OCI-LY7 (cell line): ENCODE data around the gene ZNF358. TPM values are rescaled to one million over a fixed set of nuclear protein-coding genes. Genes with fewer than 3 reads are reported as not detected.

Experiments
- BruUV-seq: library from RNA; stranded (reverse); fragments of 400-500 nt; replicated peaks from 2 replicates; lab custom pipeline; 2021; lab: Mats Ljungman, UMichigan
- CTCF ChIA-PET: fragments of 300-600 bp; sonication (Branson Sonifier 250); formaldehyde crosslinking; loops from one replicate; lab custom pipeline; 2022; ENCODE audit warnings: antibody characterized with exemption; ENCODE audit not compliant: unreplicated experiment; lab: Charles Lee
- POLR2A ChIA-PET: fragments of 300-600 bp; sonication (Branson Sonifier 250); formaldehyde crosslinking; loops from one replicate; lab custom pipeline; 2022; ENCODE audit warnings: antibody characterized with exemption; lab: Charles Lee
- DNase-seq: peaks from one replicate; pipeline ENCODE4 v3.0.0-alpha.2; 2015; ENCODE audit warnings: low spot score
- H2AFZ ChIP-seq: fragments of 200-600 bp; sonication (generic), shearing (Covaris generic); 2 replicates; pipeline ENCODE4 v1.6.1; 2014; ENCODE audit warnings: mild to moderate bottlenecking, antibody characterized with exemption, low read length, moderate library complexity
- H3K27ac ChIP-seq: fragments of 200-600 bp; sonication (generic); 2 replicates; pipeline ENCODE4 v1.5.1; 2014; ENCODE audit warnings: mixed run types, low read depth, mild to moderate bottlenecking, moderate library complexity, low read length, inconsistent platforms; ENCODE audit not compliant: poor library complexity, severe bottlenecking
- H3K36me3 ChIP-seq: fragments of 200-600 bp; sonication (generic); 2 replicates; pipeline ENCODE4 v1.6.1; 2014; ENCODE audit warnings: mild to moderate bottlenecking, antibody characterized with exemption, low read length, moderate library complexity, mixed read lengths; ENCODE audit not compliant: insufficient read depth
- H3K4me1 ChIP-seq: fragments of 200-600 bp; sonication (generic); 2 replicates; pipeline ENCODE4 v1.5.1; 2014; ENCODE audit warnings: mild to moderate bottlenecking, low read length; ENCODE audit not compliant: insufficient read depth, poor library complexity, severe bottlenecking
- H3K4me2 ChIP-seq: fragments of 200-600 bp; sonication (generic); 2 replicates; pipeline ENCODE4 v1.6.1; 2014; ENCODE audit warnings: mild to moderate bottlenecking, low read length
- H3K4me3 ChIP-seq: fragments of 200-600 bp; sonication (generic); 2 replicates; pipeline ENCODE4 v1.5.1; 2014; ENCODE audit warnings: mild to moderate bottlenecking, low read depth, low read length; ENCODE audit not compliant: poor library complexity, severe bottlenecking
- H3K79me2 ChIP-seq: fragments of 200-600 bp; sonication (generic); 2 replicates; pipeline ENCODE4 v1.6.1; 2016; ENCODE audit warnings: low read depth, mild to moderate bottlenecking, low read length, moderate library complexity, mixed read lengths; ENCODE audit not compliant: insufficient read depth
- H3K9me2 ChIP-seq: fragments of 200-600 bp; sonication (generic); 2 replicates; pipeline ENCODE4 v1.6.1; 2016; ENCODE audit warnings: mild to moderate bottlenecking, low read length, mixed read lengths; ENCODE audit not compliant: insufficient read depth
- H3K9me3 ChIP-seq: fragments of 200-600 bp; sonication (generic); 2 replicates; pipeline ENCODE4 v1.6.1; 2014; ENCODE audit warnings: mild to moderate bottlenecking, mixed run types, low read length, mixed read lengths
- H4K20me1 ChIP-seq: fragments of 200-600 bp; sonication (generic); 2 replicates; pipeline ENCODE4 v1.6.1; 2014; ENCODE audit warnings: mild to moderate bottlenecking, antibody characterized with exemption, low read length, moderate library complexity, mixed read lengths; ENCODE audit not compliant: insufficient read depth
- CTCF ChIP-seq: fragments of 200-600 bp; sonication (generic); conservative IDR thresholded peaks from 2 replicates; pipeline ENCODE4 v1.5.1; 2014; ENCODE audit warnings: mild to moderate bottlenecking, antibody characterized with exemption, low read length, moderate library complexity, mixed read lengths
- EZH2phosphoT487 ChIP-seq: fragments of 200-600 bp; sonication (generic); IDR thresholded peaks from 2 replicates; pipeline ENCODE4 v1.6.1; 2018; ENCODE audit warnings: low read depth, borderline replicate concordance, mild to moderate bottlenecking, mixed run types, antibody characterized with exemption, low read length, moderate library complexity, mixed read lengths
- intact Hi-C: fragments of 100-400 bp; cut with micrococcal nuclease; formaldehyde crosslinking; loops from one replicate; pipeline ENCODE4 v1.10.0; 2022; ENCODE audit not compliant: unreplicated experiment
- total RNA-seq, 2 experiments: library from RNA; depleted of rRNA in 1 of 2; stranded (reverse); fragments of >200 nt in 1 of 2; shearing (Covaris generic) in 1 of 2; gene quantifications; 2 replicates each; pipeline ENCODE4 v1.2.3, GENCODE V29; 2014 to 2022

The ZNF358 gene
- total RNA-seq, 2 experiments from 2014 or later, result not detected

GRCh38 chr19:7561325-7561724 lies 45.4 kb downstream of the ZNF358 start:
- Histone ChIP-seq H3K4me3 (no peak overlapping the region), H3K4me2 (no peak overlapping the region), H3K27ac (no peak overlapping the region), H2AFZ (no peak overlapping the region), H3K4me1 (no peaks in the 10 kb centered on the region), H3K9me2 (no peaks in the 10 kb centered on the region), H4K20me1 (no peaks in the 10 kb centered on the region), H3K36me3 (peaks cover 29% of the 10 kb centered on the region), H3K9me3 (no peaks in the 10 kb centered on the region), H3K79me2 (no peaks in the 10 kb centered on the region)
- intact Hi-C loops, result no loop called here
- ChIA-PET CTCF (no interaction called here), POLR2A (no interaction called here)
- DNase-seq, result no peak
- BruUV-seq, result no TSS peak
- TF ChIP-seq CTCF (no peak), EZH2phosphoT487 (no peak)

- H3K36me3 ChIP-seq, result peaks cover 16% of the 10 kb centered on the region
- H3K9me3 ChIP-seq, result no peaks in the 10 kb centered on the region
- POLR2A ChIA-PET, result no interaction called here
- no peaks in the 10 kb centered on the region for H4K20me1 ChIP-seq
- no peak overlapping the region for H3K4me2 ChIP-seq
- no peak overlapping the region for H3K27ac ChIP-seq
- TF ChIP-seq EZH2phosphoT487 (no peak), CTCF (no peak)
- H3K79me2 ChIP-seq, result no peaks in the 10 kb centered on the region
- H3K9me2 ChIP-seq, result no peaks in the 10 kb centered on the region
- DNase-seq, result no peak
- no TSS peak for BruUV-seq
- intact Hi-C loops, result no loop called here
- CTCF ChIA-PET, result no interaction called here
- no peak overlapping the region for H2AFZ ChIP-seq
- H3K4me3 ChIP-seq, result no peak overlapping the region
- no peaks in the 10 kb centered on the region for H3K4me1 ChIP-seq
Observed at GRCh38 chr19:7562646-7563393, 46.9 kb downstream of the ZNF358 start.

GRCh38 chr19:7564866-7565265 lies 49.0 kb downstream of the ZNF358 start:
- DNase-seq, result no peak
- Histone ChIP-seq H4K20me1 (no peaks in the 10 kb centered on the region), H3K9me2 (no peaks in the 10 kb centered on the region), H3K27ac (no peak overlapping the region), H3K36me3 (peaks cover 3% of the 10 kb centered on the region; the same call in 1 of the 2 replicates), H3K4me2 (no peak overlapping the region), H2AFZ (no peak overlapping the region; the same call in 1 of the 2 replicates), H3K9me3 (no peaks in the 10 kb centered on the region), H3K79me2 (no peaks in the 10 kb centered on the region), H3K4me3 (no peak overlapping the region), H3K4me1 (no peaks in the 10 kb centered on the region)
- ChIA-PET POLR2A (no interaction called here), CTCF (no interaction called here)
- intact Hi-C loops, result no loop called here
- no TSS peak for BruUV-seq
- no peak for TF ChIP-seq EZH2phosphoT487
- TF ChIP-seq CTCF, result no peak
